ENCODE measurements around the gene NEK2. TPM values are rescaled to one million over a fixed set of nuclear protein-coding genes. Genes with fewer than 3 reads are reported as not detected.
A peak's percentile ranks its signal among the peaks of the same experiment; 100 is the strongest.

The NEK2 gene
- total and polyA plus RNA-seq, 2 of the 13 experiments (the other 11 are each of a cell fraction or from before 2014, with no cell fraction given), result 10.9 to 40.8 TPM

DNA sequence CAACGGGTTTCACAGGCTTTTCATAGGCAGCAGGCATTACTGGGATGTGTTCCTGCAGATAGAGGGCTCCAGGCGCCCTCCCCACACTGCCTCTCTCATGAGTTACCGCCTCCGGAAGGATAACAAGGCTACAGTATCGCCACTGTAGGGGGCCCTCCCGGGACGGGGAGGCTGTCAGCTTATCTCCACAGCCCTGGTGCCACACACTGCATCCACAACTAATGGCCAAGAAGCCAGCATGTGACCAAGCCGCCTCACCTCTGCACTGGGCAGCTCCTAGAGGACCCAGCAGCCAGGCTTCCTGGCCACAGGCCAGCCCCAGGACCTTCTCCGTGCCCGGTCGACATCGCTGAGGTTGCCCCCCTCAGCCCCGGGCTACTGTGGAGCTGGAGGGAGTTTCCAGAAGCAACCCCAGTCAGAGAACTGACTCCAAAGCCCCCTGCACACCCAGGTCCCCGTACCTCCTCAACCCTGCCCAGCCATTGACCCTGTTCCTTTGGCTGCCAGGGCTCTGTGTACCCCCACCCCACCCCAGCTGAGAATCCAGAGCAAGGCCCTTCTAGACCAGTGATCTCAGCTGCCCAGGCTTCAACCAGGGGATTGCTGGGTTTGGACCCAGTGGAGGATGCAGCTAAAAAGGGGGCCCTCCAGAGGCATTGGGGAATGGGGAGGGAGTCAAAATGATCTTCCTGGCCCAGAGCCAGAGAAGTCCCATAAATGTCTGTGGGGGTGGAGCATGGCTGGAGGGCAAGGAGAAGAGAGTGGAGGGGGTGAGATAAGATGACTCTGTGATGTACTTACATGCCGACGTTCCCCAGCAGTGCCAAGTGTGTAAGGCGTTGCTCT lies 45.0 kb downstream of the NEK2 start (continued):
- TF ChIP-seq, protein P1, sequence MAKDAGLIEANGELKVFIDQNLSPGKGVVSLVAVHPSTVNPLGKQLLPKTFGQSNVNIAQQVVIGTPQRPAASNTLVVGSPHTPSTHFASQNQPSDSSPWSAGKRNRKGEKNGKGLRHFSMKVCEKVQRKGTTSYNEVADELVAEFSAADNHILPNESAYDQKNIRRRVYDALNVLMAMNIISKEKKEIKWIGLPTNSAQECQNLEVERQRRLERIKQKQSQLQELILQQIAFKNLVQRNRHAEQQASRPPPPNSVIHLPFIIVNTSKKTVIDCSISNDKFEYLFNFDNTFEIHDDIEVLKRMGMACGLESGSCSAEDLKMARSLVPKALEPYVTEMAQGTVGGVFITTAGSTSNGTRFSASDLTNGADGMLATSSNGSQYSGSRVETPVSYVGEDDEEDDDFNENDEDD (CRISPR knock-in tag; IDR thresholded peaks at IDR 0.05; ENCODE audit: borderline replicate concordance), result peak; percentile 26; the same call in 1 of the 2 replicates
- no peak for TF ChIP-seq WIZ (CRISPR knock-in tag; IDR thresholded peaks at IDR 0.05)
- no peak for TF ChIP-seq ZFP41 (CRISPR knock-in tag; IDR thresholded peaks at IDR 0.05; ENCODE audit: borderline replicate concordance)
- no peak for TF ChIP-seq FOXA1 (IDR thresholded peaks at IDR 0.05)
- peak; percentile 13; the same call in 1 of the 2 replicates for TF ChIP-seq FOXA1 (CRISPR knock-in tag; IDR thresholded peaks at IDR 0.05)
- TF ChIP-seq ZNF280D (CRISPR knock-in tag; IDR thresholded peaks at IDR 0.05), result no peak
- TF ChIP-seq, protein P2, sequence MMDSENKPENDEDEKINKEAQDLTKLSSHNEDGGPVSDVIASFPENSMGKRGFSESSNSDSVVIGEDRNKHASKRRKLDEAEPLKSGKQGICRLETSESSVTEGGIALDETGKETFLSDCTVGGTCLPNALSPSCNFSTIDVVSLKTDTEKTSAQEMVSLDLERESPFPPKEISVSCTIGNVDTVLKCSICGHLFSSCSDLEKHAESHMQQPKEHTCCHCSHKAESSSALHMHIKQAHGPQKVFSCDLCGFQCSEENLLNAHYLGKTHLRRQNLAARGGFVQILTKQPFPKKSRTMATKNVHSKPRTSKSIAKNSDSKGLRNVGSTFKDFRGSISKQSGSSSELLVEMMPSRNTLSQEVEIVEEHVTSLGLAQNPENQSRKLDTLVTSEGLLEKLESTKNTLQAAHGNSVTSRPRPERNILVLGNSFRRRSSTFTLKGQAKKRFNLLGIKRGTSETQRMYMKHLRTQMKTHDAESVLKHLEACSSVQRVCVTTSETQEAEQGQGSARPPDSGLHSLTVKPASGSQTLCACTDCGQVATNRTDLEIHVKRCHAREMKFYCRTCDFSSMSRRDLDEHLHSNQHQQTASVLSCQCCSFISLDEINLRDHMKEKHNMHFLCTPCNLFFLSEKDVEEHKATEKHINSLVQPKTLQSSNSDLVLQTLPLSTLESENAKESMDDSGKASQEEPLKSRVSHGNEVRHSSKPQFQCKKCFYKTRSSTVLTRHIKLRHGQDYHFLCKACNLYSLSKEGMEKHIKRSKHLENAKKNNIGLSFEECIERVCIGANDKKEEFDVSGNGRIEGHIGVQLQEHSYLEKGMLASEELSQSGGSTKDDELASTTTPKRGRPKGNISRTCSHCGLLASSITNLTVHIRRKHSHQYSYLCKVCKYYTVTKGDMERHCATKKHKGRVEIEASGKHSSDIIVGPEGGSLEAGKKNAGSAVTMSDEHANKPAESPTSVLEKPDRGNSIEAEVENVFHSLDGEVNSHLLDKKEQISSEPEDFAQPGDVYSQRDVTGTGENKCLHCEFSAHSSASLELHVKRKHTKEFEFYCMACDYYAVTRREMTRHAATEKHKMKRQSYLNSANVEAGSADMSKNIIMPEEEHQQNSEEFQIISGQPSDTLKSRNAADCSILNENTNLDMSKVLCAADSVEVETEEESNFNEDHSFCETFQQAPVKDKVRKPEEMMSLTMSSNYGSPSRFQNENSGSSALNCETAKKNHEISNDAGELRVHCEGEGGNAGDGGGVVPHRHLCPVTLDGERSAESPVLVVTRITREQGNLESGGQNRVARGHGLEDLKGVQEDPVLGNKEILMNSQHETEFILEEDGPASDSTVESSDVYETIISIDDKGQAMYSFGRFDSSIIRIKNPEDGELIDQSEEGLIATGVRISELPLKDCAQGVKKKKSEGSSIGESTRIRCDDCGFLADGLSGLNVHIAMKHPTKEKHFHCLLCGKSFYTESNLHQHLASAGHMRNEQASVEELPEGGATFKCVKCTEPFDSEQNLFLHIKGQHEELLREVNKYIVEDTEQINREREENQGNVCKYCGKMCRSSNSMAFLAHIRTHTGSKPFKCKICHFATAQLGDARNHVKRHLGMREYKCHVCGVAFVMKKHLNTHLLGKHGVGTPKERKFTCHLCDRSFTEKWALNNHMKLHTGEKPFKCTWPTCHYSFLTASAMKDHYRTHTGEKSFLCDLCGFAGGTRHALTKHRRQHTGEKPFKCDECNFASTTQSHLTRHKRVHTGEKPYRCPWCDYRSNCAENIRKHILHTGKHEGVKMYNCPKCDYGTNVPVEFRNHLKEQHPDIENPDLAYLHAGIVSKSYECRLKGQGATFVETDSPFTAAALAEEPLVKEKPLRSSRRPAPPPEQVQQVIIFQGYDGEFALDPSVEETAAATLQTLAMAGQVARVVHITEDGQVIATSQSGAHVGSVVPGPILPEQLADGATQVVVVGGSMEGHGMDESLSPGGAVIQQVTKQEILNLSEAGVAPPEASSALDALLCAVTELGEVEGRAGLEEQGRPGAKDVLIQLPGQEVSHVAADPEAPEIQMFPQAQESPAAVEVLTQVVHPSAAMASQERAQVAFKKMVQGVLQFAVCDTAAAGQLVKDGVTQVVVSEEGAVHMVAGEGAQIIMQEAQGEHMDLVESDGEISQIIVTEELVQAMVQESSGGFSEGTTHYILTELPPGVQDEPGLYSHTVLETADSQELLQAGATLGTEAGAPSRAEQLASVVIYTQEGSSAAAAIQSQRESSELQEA (CRISPR knock-in tag; IDR thresholded peaks at IDR 0.05; ENCODE audit: not compliant biosample characterization), result no peak
- TF ChIP-seq HDAC6 (IDR thresholded peaks at IDR 0.05; ENCODE audit: low read depth, low read length), result no peak
- TF ChIP-seq JUN (CRISPR knock-in tag; IDR thresholded peaks at IDR 0.05), result no peak
- no peak for TF ChIP-seq GATAD1 (CRISPR knock-in tag; IDR thresholded peaks at IDR 0.05)
- no peak; the same call in 1 of the 2 replicates for TF ChIP-seq ZNF768 (CRISPR knock-in tag; IDR thresholded peaks at IDR 0.05)
- no peak for TF ChIP-seq ZNF564 (CRISPR knock-in tag; IDR thresholded peaks at IDR 0.05)
- TF ChIP-seq DNMT3B (CRISPR knock-in tag; conservative IDR thresholded peaks at IDR 0.05), result no peak
- no peak for TF ChIP-seq ZNF570 (CRISPR knock-in tag; IDR thresholded peaks at IDR 0.05; ENCODE audit: borderline replicate concordance)
- TF ChIP-seq, protein P3, sequence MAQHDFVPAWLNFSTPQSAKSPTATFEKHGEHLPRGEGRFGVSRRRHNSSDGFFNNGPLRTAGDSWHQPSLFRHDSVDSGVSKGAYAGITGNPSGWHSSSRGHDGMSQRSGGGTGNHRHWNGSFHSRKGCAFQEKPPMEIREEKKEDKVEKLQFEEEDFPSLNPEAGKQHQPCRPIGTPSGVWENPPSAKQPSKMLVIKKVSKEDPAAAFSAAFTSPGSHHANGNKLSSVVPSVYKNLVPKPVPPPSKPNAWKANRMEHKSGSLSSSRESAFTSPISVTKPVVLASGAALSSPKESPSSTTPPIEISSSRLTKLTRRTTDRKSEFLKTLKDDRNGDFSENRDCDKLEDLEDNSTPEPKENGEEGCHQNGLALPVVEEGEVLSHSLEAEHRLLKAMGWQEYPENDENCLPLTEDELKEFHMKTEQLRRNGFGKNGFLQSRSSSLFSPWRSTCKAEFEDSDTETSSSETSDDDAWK (CRISPR knock-in tag; IDR thresholded peaks at IDR 0.05), result no peak

All from HepG2 (cell line).